ENCODE data around the gene EPN2. TPM values are rescaled to one million over a fixed set of nuclear protein-coding genes. Genes with fewer than 3 reads are reported as not detected.
A peak's percentile ranks its signal among the peaks of the same experiment; 100 is the strongest.
"Not testable (repeated sequence)": the region's sequence is repeated elsewhere in the genome, so short reads cannot be mapped to it uniquely, and the experiment has no call there.

Gene EPN2
- polyA plus RNA-seq (2013, experiment 1 of 2; ENCODE audit: insufficient read length) = 30.1 TPM
- 29.7 TPM for polyA plus RNA-seq (2013, experiment 2 of 2; ENCODE audit: insufficient read length)

DNA sequence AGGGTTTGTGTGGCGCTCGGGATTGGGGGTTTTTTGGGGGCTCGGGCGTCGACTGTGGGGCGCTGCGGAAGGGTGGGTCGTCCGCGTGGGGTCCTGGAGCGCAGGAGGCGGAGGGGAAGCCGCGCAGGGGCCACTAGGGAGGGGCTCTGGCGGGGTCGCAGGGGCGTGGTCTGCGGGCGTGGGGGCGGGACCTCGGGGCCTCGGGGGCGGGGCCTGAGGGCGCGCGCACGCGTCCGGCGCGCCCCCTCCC, at the start of gene EPN2:
EPN2 (plus strand) TSS at position 228 of the 250 bp plus-strand sequence. CDS start 45,754 bp downstream, outside the sequence.
- peak; percentile 52 for DNase-seq

DNA sequence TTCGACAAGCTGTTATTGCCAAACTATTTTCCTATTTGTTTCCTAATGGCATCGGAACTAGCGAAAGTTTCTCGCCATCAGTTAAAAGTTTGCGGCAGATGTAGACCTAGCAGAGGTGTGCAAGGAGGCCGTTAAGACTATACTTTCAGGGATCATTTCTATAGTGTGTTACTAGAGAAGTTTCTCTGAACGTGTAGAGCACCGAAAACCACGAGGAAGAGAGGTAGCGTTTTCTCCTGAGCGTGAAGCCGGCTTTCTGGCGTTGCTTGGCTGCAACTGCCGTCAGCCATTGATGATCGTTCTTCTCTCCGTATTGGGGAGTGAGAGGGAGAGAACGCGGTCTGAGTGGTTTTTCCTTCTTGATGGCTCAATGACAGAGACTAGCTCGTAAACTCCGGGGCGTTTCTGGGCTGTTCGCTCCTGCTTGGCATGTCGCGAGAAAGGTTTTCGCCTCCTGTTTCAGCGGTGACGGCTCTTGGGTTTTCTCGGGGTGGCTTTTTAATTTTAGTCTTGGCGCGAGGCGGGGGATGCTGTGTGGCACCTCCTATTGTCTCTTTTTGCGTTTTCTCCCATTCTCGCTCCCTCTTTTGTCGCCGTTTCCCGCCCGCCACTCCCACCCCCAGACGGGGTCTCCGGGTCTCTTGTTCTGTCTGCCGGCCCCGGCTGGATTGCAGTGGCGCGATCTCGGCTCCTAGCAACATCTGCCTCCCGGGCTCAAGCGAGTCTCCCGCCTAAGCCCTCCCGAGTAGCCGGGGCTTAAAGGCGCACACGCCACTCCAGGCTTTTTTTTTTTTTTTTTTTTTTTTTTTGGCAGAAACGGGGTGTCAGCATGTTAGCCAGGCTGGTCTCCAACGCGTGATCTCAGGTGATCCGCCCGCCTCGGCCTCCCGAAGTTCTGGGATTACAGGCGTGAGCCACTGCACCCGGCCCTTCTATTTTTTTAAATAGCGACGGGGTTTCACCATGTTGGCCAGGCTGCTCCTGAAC, 49.0 kb upstream of the EPN2 start:
- not testable (repeated sequence) for DNase-seq

GRCh38 chr17:19188870-19189708, 48.1 kb upstream of the EPN2 start:
- not testable (repeated sequence) for DNase-seq

DNA sequence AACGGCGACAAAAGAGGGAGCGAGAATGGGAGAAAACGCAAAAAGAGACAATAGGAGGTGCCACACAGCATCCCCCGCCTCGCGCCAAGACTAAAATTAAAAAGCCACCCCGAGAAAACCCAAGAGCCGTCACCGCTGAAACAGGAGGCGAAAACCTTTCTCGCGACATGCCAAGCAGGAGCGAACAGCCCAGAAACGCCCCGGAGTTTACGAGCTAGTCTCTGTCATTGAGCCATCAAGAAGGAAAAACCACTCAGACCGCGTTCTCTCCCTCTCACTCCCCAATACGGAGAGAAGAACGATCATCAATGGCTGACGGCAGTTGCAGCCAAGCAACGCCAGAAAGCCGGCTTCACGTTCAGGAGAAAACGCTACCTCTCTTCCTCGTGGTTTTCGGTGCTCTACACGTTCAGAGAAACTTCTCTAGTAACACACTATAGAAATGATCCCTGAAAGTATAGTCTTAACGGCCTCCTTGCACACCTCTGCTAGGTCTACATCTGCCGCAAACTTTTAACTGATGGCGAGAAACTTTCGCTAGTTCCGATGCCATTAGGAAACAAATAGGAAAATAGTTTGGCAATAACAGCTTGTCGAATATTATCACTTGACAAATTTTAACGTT, 47.3 kb upstream of the EPN2 start:
- DNase-seq = not testable (repeated sequence)

DNA sequence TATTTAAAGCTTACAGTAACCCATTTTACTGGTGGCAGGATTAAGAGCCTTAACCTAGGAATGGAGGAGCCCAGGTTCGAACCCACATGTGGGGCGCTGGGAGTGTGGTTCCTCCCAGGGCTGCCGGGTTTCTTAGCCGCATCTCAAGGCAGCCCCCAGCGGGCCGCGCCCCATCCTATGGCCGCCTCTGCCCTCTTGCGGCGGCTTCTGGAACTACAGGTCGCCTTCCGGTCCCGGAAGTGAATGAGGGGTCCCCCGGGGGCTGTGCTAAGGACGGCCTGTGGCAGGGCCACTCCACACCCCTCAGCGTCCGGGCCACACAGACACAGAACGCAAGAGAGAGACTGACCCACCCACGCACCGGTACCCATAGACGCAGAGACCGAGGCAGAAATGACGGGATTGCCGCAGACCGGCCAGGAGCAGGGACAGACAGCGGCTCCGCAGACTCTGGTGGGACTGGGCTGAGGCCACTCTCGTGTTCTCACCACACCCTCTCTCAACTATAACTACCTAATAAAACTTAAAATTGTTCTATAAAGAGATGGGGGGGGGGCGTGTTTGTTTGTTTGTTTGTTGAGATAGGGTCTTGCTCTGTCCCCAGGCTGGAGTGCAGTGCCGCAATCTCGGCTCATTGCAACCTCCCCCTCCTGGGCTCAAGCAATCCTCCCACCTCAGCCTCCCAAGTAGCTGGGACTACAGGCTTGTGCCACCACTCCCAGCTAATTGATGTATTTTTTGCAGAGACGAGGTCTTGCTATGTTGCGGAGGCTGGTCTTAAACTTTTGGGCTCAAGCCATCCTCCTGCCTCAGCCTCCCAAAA, 40.6 kb upstream of the EPN2 start:
- not testable (repeated sequence) for DNase-seq

- not testable (repeated sequence) for DNase-seq
Measured at GRCh38 chr17:19202448-19202847, 34.7 kb upstream of the EPN2 start.

GRCh38 chr17:19203429-19203828, 33.7 kb upstream of the EPN2 start:
- not testable (repeated sequence) for DNase-seq

GRCh38 chr17:19215074-19215860, 21.9 kb upstream of the EPN2 start:
- not testable (repeated sequence) for DNase-seq

- not testable (repeated sequence) for DNase-seq
Measured at GRCh38 chr17:19216148-19216926, 20.8 kb upstream of the EPN2 start.

DNA sequence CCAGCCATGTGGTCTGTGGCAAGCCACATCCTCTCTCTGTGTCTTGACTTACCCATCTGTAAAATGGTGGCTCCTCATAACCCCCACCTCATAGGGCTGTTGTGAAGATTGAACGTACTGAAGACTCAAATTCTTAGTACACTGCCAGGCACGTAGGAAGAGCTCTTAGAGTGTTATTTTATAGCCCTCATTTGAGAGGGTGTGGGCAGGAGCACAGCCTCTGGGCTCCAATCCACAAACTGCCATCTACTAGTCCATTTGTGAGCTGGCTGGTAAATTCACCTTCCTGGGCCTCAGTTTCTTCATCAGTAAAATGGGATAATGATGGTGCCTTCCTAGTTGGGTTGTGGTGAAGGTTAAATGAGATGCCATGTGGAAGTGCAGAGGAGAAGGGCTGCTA, 18.3 kb upstream of the EPN2 start:
- not testable (repeated sequence) for DNase-seq

DNA sequence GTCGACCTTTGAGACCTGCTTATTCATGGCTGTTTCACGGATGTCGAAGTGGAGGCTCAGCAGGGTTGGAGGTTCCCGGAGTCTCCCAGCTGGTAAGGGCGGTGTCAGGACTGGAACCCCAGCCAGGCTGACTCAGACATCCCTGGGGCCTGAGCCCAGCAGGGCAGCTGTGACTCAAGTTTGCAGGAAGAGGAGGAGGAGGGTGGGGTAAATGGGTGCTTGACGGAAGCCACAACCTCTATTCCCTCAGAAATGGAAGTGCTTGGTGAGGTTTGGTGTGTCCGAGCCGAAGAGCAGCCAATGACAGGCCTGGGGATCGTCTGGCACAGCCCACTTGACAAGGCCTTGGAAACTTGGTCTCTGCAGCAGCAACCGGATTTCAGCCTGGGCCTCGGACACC, 17.8 kb upstream of the EPN2 start:
- DNase-seq = not testable (repeated sequence)

DNA sequence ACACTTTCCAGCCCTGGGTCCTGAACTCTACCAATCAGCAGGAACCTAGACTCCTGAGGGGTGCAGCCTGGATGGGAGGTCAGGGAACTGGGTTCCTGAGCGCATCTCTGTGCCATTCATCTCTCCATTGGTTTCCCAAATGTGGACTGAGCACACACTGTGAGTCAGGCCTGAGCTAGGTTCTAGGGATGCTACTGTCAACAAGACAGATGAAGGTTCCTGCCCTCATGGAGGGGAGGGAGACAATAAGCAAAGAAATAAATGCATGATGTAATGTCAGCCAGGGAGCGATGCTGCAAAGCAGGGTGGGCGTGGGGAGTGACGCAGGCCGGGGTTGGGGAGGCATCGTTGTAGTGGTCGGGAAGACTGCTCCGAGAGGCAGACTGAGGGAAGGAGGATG, 17.0 kb upstream of the EPN2 start:
- not testable (repeated sequence) for DNase-seq

DNA sequence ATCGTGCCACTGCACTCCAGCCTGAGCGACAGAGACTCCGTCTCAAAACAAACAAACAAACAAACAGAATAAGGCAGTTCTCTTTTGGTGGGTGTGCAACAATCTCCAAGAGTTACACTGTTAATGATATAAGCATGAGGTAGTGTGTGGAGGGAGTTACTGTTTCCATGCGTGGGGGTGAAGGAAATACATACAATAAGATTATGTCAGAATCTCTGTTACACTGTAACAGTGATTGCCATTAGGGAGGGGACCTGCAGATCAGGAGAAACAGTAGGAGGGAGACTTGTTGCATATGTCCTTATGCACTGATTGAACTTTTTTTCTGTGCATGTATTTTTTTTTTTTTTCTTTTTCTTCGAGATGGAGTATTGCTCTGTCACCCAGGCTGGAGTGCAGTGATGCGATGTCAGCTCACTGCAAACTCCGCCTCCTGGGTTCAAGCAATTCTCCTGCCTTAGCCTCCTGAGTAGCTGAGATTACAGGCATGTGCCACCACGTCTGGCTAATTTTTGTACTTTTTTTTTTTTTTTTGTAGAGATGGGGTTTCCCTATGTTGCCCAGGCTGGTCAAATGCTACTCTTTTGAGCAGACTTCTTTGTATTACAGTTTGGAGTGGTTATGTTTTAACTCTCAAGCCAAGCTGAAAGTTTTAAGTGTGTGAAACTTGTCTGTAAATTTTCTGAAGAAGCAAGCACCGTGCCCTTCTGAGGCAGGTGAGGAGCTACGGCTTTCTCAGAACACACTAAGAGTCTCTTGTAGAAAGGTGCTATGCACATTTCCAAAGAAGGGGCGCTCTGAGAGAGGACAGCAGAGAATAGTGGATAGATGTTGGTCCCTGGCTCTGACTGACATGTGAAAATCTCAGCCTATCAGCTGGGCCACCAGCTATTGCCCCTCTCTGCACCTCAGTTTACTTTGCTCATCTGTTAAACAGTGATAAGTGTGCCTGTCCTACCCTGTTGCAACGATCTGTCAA, 10.3 kb upstream of the EPN2 start:
- DNase-seq = not testable (repeated sequence)

- peak; percentile 36 for DNase-seq
Measured at GRCh38 chr17:19234676-19235075, 2.5 kb upstream of the EPN2 start.

- not testable (repeated sequence) for DNase-seq
Measured at GRCh38 chr17:19236351-19237138, 621 bp upstream of the EPN2 start.

DNA sequence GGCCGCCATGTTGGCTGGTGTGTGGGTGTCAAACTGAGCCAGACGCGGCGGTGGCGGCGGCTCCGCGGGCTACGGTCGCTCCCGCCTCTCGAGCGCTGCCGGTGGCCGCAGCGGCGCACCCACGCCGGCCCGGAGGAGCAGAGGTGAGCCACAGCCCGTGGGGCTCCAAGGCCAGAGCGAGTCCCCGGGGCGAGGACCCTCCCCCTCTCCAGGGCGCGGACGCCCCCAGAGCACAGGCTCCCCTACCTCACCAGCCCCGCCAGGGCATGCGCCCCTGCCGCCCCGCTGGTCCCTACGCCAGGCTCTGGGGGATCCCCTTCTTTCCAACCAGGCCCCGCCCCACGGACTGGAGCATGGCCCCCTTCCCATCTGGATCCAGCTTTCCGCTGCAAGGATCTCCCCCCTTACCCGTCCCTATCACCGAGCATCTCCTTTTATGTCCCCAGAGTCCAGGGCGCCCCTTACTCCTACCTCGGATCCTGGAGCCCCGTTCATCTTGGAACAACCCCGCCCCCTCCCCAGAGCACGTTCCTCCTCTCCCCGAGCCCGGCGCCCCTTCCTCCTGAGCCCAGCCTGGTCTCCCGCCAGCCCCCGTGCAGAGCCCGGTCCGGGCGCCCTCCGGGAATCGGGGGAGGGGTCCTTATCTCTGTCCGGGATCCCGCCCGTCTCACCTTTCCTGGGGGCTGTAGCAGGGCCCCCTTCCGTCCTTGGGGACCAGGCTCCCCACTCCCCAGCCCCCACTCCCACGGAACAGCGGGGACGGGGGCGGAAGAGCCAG, 412 bp downstream of the EPN2 start:
- DNase-seq = no peak

- no peak for DNase-seq
Measured at GRCh38 chr17:19238167-19238505, 970 bp downstream of the EPN2 start.
